ENCODE results near the gene LAMB2.
A peak's percentile ranks its signal among the peaks of the same experiment; 100 is the strongest.

LAMB2 gene

GRCh38 chr3:49120096-49120437 lies 12.8 kb downstream of the LAMB2 start:
- no peak for DNase-seq

GRCh38 chr3:49119439-49119838 lies 13.4 kb downstream of the LAMB2 start:
- no peak for DNase-seq

- no peak for DNase-seq
Observed at GRCh38 chr3:49119036-49119435, 13.8 kb downstream of the LAMB2 start.

- no peak for DNase-seq
Observed at GRCh38 chr3:49112262-49112661, 20.6 kb downstream of the LAMB2 start.

GRCh38 chr3:49111347-49111746 lies 21.5 kb downstream of the LAMB2 start:
- DNase-seq = no peak

- no peak for DNase-seq
Observed at GRCh38 chr3:49110780-49111179, 22.1 kb downstream of the LAMB2 start.

- DNase-seq = no peak
Observed at GRCh38 chr3:49108346-49108745, 24.5 kb downstream of the LAMB2 start.

- peak; percentile 53 for DNase-seq
Observed at GRCh38 chr3:49104427-49105291, 28.2 kb downstream of the LAMB2 start, which contains the start of gene QARS1. Gene QARS1 (minus strand): TSS chr3:49104757. CDS start chr3:49104733, 24 bp downstream.

GRCh38 chr3:49104052-49104426 lies 28.8 kb downstream of the LAMB2 start:
- no peak for DNase-seq

- DNase-seq = no peak
Observed at GRCh38 chr3:49100046-49100615, 32.7 kb downstream of the LAMB2 start.

- no peak for DNase-seq
Observed at GRCh38 chr3:49098910-49099630, 33.8 kb downstream of the LAMB2 start.

- DNase-seq = no peak
Observed at GRCh38 chr3:49098429-49098828, 34.4 kb downstream of the LAMB2 start.

- peak; percentile 91 for DNase-seq
Observed at GRCh38 chr3:49093853-49094767, 38.7 kb downstream of the LAMB2 start, which contains the start of gene QRICH1. Gene QRICH1 (minus strand): TSS chr3:49094071. CDS start chr3:49077017, 17,054 bp downstream.

- DNase-seq = peak; percentile 12
Observed at GRCh38 chr3:49092938-49093852, 39.7 kb downstream of the LAMB2 start.

GRCh38 chr3:49081429-49081828 lies 51.4 kb downstream of the LAMB2 start:
- DNase-seq = no peak

GRCh38 chr3:49079270-49079669 lies 53.6 kb downstream of the LAMB2 start:
- DNase-seq = no peak

GRCh38 chr3:49076646-49077045 lies 56.2 kb downstream of the LAMB2 start:
- DNase-seq = no peak

GRCh38 chr3:49076116-49076515 lies 56.7 kb downstream of the LAMB2 start:
- DNase-seq = no peak
